Bronchial epithelial cell (primary cell): ENCODE measurements around the gene CNRIP1. TPM values are rescaled to one million over a fixed set of nuclear protein-coding genes. Genes with fewer than 3 reads are reported as not detected.

ENCODE experiments used
- DNase-seq: peaks from one replicate; pipeline ENCODE4 v3.0.0-alpha.2; 2010; ENCODE audit warnings: low read depth
- FAIRE-seq: peaks from 2 replicates; lab custom pipeline; 2011; peaks lifted over from hg19 to GRCh38; lab: Jason Lieb, UNC
- H3K27me3 ChIP-seq: 2 replicates; pipeline ENCODE4 v1.5.1; 2011; ENCODE audit warnings: low read length; ENCODE audit not compliant: control insufficient read depth, insufficient read depth
- H3K36me3 ChIP-seq: 2 replicates; pipeline ENCODE4 v1.5.1; 2011; ENCODE audit warnings: low read length; ENCODE audit not compliant: control insufficient read depth, insufficient read depth
- H3K4me3 ChIP-seq: 2 replicates; pipeline ENCODE4 v1.5.1; 2011; ENCODE audit warnings: mild to moderate bottlenecking, low read depth, low read length, control low read depth
- CTCF ChIP-seq: IDR thresholded peaks from 2 replicates; pipeline ENCODE4 v1.5.1; 2011; ENCODE audit warnings: mild to moderate bottlenecking, moderate library complexity, low read length, control low read depth, inconsistent platforms; ENCODE audit not compliant: insufficient read depth, severe bottlenecking
- total RNA-seq: library from RNA; depleted of rRNA; stranded (reverse); fragments of >200 nt; gene quantifications from 2 replicates; pipeline ENCODE4 v1.2.1, GENCODE V29; 2014

CNRIP1 gene
- total RNA-seq, 1 donor from 2014 or later, result 0.26 TPM

GRCh38 chr2:68282811-68283418 is 36.8 kb downstream of the CNRIP1 start:
- TF ChIP-seq CTCF, result peak; percentile 63
- Histone ChIP-seq H3K27me3 (no peaks in the 10 kb centered on the region), H3K36me3 (no peaks in the 10 kb centered on the region), H3K4me3 (no peak overlapping the region)
- DNase-seq, result peak; percentile 45
- no peak for FAIRE-seq

- Histone ChIP-seq H3K36me3 (no peaks in the 10 kb centered on the region), H3K27me3 (no peaks in the 10 kb centered on the region), H3K4me3 (no peak overlapping the region)
- no peak for TF ChIP-seq CTCF
- FAIRE-seq, result no peak
- DNase-seq, result no peak
These were observed 39.0 kb downstream of the CNRIP1 start for GRCh38 chr2:68280796-68281195.

- DNase-seq (no peak), FAIRE-seq (no peak)
- H3K4me3 ChIP-seq, result no peak overlapping the region
- no peaks in the 10 kb centered on the region for H3K27me3 ChIP-seq
- H3K36me3 ChIP-seq, result no peaks in the 10 kb centered on the region
- TF ChIP-seq CTCF, result no peak
These were observed 39.4 kb downstream of the CNRIP1 start for GRCh38 chr2:68280348-68280747.

- DNase-seq, result no peak
- FAIRE-seq, result no peak
- H3K36me3 ChIP-seq, result no peaks in the 10 kb centered on the region
- H3K4me3 ChIP-seq, result no peak overlapping the region
- H3K27me3 ChIP-seq, result no peaks in the 10 kb centered on the region
- no peak for TF ChIP-seq CTCF
These were observed 40.1 kb downstream of the CNRIP1 start for GRCh38 chr2:68279691-68280090.

- DNase-seq (peak; percentile 67), FAIRE-seq (no peak)
- no peak overlapping the region for H3K4me3 ChIP-seq
- no peak for TF ChIP-seq CTCF
- H3K36me3 ChIP-seq, result no peaks in the 10 kb centered on the region
- no peaks in the 10 kb centered on the region for H3K27me3 ChIP-seq
These were observed 41.6 kb downstream of the CNRIP1 start for GRCh38 chr2:68278169-68278568.

- DNase-seq (no peak), FAIRE-seq (no peak)
These were observed 45.7 kb downstream of the CNRIP1 start for GRCh38 chr2:68274022-68274421.

More at GRCh38 chr2:68274022-68274421, 45.7 kb downstream of the CNRIP1 start:
- Histone ChIP-seq H3K4me3 (no peak overlapping the region), H3K36me3 (no peaks in the 10 kb centered on the region), H3K27me3 (no peaks in the 10 kb centered on the region)
- no peak for TF ChIP-seq CTCF
